ENCODE measurements around the gene RIPOR2.
"Not testable (repeated sequence)": the region's sequence is repeated elsewhere in the genome, so short reads cannot be mapped to it uniquely, and the experiment has no call there.

The RIPOR2 gene

DNA sequence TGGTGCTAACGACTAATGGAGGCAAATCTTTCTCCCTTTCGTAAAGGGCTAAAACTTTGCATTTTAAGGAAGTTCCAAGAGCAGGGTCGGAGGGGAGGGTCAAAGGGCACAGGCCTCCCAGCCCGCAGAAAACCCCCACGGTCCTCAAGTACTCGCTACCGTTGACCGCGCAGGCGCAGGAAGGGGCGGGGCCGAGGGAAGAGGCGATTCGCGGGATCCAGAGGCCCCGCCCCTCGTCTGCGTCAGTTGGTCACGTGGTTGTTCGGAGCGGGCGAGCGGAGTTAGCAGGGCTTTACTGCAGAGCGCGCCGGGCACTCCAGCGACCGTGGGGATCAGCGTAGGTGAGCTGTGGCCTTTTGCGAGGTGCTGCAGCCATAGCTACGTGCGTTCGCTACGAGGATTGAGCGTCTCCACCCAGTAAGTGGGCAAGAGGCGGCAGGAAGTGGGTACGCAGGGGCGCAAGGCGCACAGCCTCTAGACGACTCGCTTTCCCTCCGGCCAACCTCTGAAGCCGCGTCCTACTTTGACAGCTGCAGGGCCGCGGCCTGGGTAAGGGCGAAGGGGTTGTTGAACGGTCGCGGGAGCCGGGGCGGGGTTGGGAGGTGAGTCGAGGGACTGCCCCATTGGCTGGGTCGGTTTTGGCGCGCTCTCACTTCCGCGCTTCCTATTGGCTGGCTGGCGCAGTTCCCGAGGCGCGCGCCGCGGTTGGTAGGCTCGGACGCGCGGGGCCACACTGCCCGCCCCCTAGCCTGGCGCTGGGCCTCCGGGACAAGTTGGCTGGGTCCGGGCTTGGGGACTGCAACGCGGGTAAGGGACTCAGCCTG, 160.9 kb downstream of the RIPOR2 start, which contains the start of gene GMNN:
Gene GMNN (plus strand): TSS at position 242 of the 824 bp plus-strand sequence. CDS start 2,310 bp downstream, outside the sequence.
- Histone ChIP-seq H3K36me3 (ENCODE audit: control insufficient read depth in 4 of 4, insufficient read depth in 4 of 4, low read length in 3 of 4) (peaks cover 0 to 14% (median 3%) of the 10 kb centered on the region in 4 experiments), H3K4me1 (ENCODE audit: control extremely low read depth in 1 of 4, control insufficient read depth in 4 of 4, insufficient read depth in 4 of 4, low read length in 3 of 4) (peaks cover 7 to 36% (median 21%) of the 10 kb centered on the region in 4 experiments), H3K4me3 (ENCODE audit: control insufficient read depth in 1 of 7, extremely low read depth in 1 of 7, insufficient read depth in 4 of 7, low read depth in 2 of 7, low read length in 6 of 7) (peak within 1 kb of the TSS; percentile 94 to 100 (median 100)), H3K27ac (ENCODE audit: insufficient read depth in 1 of 2, low read depth in 1 of 2, low read length in 2 of 2, poor library complexity in 1 of 2, severe bottlenecking in 2 of 2) (peak within 1 kb of the TSS; percentile 74 to 91), H3K27me3 (replicated peaks in 2 of 5; ENCODE audit: control insufficient read depth in 4 of 5, insufficient read depth in 5 of 5, low read length in 4 of 5) (no peaks in the 10 kb centered on the region), H3K9me3 (ENCODE audit: control extremely low read depth in 1 of 5, control insufficient read depth in 4 of 5, insufficient read depth in 2 of 5, low read depth in 1 of 5, low read length in 4 of 5) (no peaks in the 10 kb centered on the region)
- WGBS (ENCODE audit: insufficient coverage), result under 1% methylated on average over 57 of the region's 75 CpGs
- CTCF ChIA-PET, result interaction anchor here (1.2 to 1.7 kb wide), 3 partner anchors 15 to 48 kb away, joined by 3 to 4 read pairs (median 3); no protein-coding TSS in a partner anchor
- DNase-seq, result peak; percentile 95 to 97 (median 96)
- POLR2A ChIA-PET, result interaction anchor here (0.7 kb wide), 1 partner anchor 56 kb away, joined by 3 read pairs; the partner anchor contains the start of gene C6orf62

DNA sequence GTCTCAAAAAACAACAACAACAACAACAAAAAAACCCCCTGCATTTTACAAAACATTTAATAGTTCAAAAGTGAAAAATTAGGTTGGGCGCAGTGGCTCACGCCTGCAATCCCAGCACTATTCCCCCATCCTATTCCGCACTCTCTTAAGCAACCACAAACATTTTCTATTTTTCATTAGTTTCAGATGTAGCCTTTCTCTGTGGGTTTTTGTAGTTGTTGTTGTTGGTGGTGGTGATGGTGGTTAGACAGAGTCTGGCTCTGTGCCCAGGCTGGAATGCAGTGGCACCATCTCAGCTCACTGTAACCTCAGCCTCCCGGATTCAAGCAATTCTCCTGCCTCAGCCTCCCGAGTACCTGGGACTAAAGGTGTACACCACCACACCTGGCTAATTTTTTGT, 167.4 kb downstream of the RIPOR2 start:
- DNase-seq, result peak in 2 of 3 donors; percentile 29
- Histone ChIP-seq H3K4me1 (ENCODE audit: control extremely low read depth in 1 of 4, control insufficient read depth in 4 of 4, insufficient read depth in 4 of 4, low read length in 3 of 4) (no peaks in the 10 kb centered on the region), H3K9me3 (ENCODE audit: control extremely low read depth in 1 of 5, control insufficient read depth in 4 of 5, insufficient read depth in 2 of 5, low read depth in 1 of 5, low read length in 4 of 5) (no peaks in the 10 kb centered on the region), H3K4me3 (ENCODE audit: control insufficient read depth in 1 of 7, extremely low read depth in 1 of 7, insufficient read depth in 4 of 7, low read depth in 2 of 7, low read length in 6 of 7) (no peak overlapping the region), H3K27ac (ENCODE audit: insufficient read depth in 1 of 2, low read depth in 1 of 2, low read length in 2 of 2, poor library complexity in 1 of 2, severe bottlenecking in 2 of 2) (no peak overlapping the region), H3K27me3 (replicated peaks in 2 of 5; ENCODE audit: control insufficient read depth in 4 of 5, insufficient read depth in 5 of 5, low read length in 4 of 5) (no peaks in the 10 kb centered on the region), H3K36me3 (ENCODE audit: control insufficient read depth in 4 of 4, insufficient read depth in 4 of 4, low read length in 3 of 4) (no peaks in the 10 kb centered on the region)
- 100% methylated on average over 2 of the region's 5 CpGs for WGBS (ENCODE audit: insufficient coverage)
- ChIA-PET POLR2A (no interaction called here), CTCF (interaction anchor here (1.6 kb wide), 1 partner anchor 25 kb away, joined by 4 read pairs; no protein-coding TSS in a partner anchor)

DNA sequence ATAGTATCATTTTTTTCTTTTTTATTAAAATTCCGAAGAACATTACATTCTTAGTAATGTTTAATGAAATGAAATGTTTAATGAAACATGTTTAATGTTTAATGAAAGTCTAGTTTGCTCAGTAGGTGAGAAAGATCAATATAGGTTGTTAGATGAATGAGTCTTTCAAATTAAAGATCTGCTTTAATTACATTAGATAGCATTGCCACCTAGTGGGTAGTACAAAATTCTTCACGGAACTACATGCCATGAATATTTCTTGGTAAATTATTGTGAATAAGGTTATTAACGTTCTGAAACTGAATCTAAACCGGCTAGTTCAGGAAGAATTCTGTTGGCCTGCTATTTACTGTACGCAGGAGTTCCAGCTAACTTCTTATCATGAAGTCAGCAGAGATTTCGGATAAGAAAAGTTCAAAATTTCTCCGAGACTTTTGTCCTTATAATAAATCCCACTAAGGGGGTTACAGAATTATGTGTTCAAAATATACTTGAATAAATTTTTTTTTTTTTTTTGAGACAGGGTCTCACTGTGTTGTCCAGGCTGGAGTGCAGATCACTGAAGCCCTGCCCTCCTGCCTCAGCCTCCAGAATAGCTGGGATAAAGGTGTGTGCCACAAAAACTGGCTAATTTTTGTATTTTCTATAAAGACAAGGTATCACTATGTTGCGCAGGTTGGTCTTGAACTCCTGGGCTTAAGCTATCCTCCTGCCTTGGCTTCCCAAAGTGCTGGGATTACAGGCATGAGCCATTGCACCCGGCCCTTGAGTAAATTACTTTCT, 168.9 kb downstream of the RIPOR2 start:
- POLR2A ChIA-PET, result no interaction called here
- H3K9me3 ChIP-seq (ENCODE audit: control extremely low read depth in 1 of 5, control insufficient read depth in 4 of 5, insufficient read depth in 2 of 5, low read depth in 1 of 5, low read length in 4 of 5), result no peaks in the 10 kb centered on the region
- H3K4me1 ChIP-seq (ENCODE audit: control extremely low read depth in 1 of 4, control insufficient read depth in 4 of 4, insufficient read depth in 4 of 4, low read length in 3 of 4), result no peaks in the 10 kb centered on the region
- peak; percentile 50 to 65 (median 63) for DNase-seq
- H3K4me3 ChIP-seq (ENCODE audit: control insufficient read depth in 1 of 7, extremely low read depth in 1 of 7, insufficient read depth in 4 of 7, low read depth in 2 of 7, low read length in 6 of 7), result no peak overlapping the region
- no peak overlapping the region for H3K27ac ChIP-seq (ENCODE audit: insufficient read depth in 1 of 2, low read depth in 1 of 2, low read length in 2 of 2, poor library complexity in 1 of 2, severe bottlenecking in 2 of 2)
- CTCF ChIA-PET, result interaction anchor here (0.8 to 2.8 kb wide), 11 partner anchors 8 to 220 kb away, joined by 3 to 10 read pairs (median 3); no protein-coding TSS in a partner anchor
- 34% methylated on average over 4 of the region's 9 CpGs for WGBS (ENCODE audit: insufficient coverage)
- no peaks in the 10 kb centered on the region for H3K27me3 ChIP-seq (replicated peaks in 2 of 5; ENCODE audit: control insufficient read depth in 4 of 5, insufficient read depth in 5 of 5, low read length in 4 of 5)
- no peaks in the 10 kb centered on the region for H3K36me3 ChIP-seq (ENCODE audit: control insufficient read depth in 4 of 4, insufficient read depth in 4 of 4, low read length in 3 of 4)

DNA sequence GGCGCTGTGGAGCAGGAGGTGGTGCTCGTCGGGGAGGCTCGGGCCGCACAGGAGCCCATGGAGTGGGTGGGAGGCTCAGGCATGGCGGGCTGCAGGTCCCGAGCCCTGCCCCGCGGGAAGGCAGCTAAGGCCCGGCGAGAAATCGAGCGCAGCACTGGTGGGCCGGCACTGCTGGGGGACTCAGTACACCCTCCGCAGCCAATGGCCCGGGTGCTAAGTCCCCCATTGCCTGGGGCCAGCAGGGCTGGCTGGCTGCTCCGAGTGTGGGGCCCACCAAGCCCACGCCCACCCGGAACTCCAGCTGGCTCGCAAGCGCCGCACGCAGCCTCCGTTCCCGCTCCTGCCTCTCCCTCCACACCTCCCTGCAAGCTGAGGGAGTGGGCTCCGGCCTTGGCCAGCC, 169.8 kb downstream of the RIPOR2 start:
- H3K36me3 ChIP-seq (ENCODE audit: control insufficient read depth in 4 of 4, insufficient read depth in 4 of 4, low read length in 3 of 4); H3K9me3 ChIP-seq (ENCODE audit: control extremely low read depth in 1 of 5, control insufficient read depth in 4 of 5, insufficient read depth in 2 of 5, low read depth in 1 of 5, low read length in 4 of 5); H3K27ac ChIP-seq (ENCODE audit: insufficient read depth in 1 of 2, low read depth in 1 of 2, low read length in 2 of 2, poor library complexity in 1 of 2, severe bottlenecking in 2 of 2); H3K27me3 ChIP-seq (replicated peaks in 2 of 5; ENCODE audit: control insufficient read depth in 4 of 5, insufficient read depth in 5 of 5, low read length in 4 of 5); H3K4me3 ChIP-seq (ENCODE audit: control insufficient read depth in 1 of 7, extremely low read depth in 1 of 7, insufficient read depth in 4 of 7, low read depth in 2 of 7, low read length in 6 of 7); POLR2A ChIA-PET; DNase-seq; H3K4me1 ChIP-seq (ENCODE audit: control extremely low read depth in 1 of 4, control insufficient read depth in 4 of 4, insufficient read depth in 4 of 4, low read length in 3 of 4): not testable (repeated sequence)
- CTCF ChIA-PET, result interaction anchor here (1.0 to 2.8 kb wide), 7 partner anchors 21 to 219 kb away, joined by 3 to 10 read pairs (median 6); no protein-coding TSS in a partner anchor
- 95% methylated on average over 4 of the region's 26 CpGs for WGBS (ENCODE audit: insufficient coverage)

DNA sequence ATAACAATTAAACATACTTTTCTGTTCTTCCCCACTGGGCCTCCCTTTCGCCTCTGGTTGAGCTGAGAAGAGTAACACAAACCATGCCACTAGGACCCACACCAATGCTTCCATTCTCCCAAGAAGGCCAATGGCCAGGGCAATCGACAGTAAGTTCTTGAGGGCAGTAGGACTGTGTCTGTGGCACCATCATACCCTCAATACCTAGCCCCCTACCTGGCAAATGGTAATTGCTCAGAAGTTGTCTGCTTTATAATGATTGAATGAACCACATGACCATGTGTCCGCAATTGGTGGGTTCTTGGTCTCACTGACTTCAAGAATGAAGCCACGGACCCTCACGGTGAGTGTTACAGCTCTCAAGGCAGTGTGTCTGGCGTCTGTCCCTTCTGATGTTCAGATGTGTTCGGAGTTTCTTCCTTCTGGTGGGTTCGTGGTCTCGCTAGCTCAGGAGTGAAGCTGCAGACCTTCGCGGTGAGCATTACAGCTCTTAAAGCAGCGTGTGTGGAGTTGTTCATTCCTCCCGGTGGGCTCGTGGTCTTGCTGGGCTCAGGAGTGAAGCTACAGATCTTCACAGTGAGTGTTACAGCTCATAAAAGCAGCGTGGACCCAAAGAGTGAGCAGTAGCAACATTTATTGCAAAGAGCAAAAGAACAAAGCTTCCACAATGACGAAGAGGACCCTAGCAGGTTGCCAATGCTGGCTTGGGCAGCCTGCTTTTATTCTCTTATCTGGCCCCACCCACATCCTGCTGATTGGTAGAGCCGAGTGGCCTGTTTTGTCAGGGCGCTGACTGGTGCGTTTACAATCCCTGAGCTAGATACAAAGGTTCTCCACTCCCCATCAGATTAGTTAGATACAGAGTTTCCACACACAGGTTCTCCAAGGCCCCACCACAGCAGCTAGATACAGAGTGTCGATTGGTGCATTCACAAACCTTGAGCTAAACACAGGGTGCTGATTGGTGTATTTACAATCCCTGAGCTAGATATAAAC, 170.6 kb downstream of the RIPOR2 start:
- not testable (repeated sequence) for H3K4me3 ChIP-seq (ENCODE audit: control insufficient read depth in 1 of 7, extremely low read depth in 1 of 7, insufficient read depth in 4 of 7, low read depth in 2 of 7, low read length in 6 of 7); H3K4me1 ChIP-seq (ENCODE audit: control extremely low read depth in 1 of 4, control insufficient read depth in 4 of 4, insufficient read depth in 4 of 4, low read length in 3 of 4); DNase-seq; H3K9me3 ChIP-seq (ENCODE audit: control extremely low read depth in 1 of 5, control insufficient read depth in 4 of 5, insufficient read depth in 2 of 5, low read depth in 1 of 5, low read length in 4 of 5); H3K27me3 ChIP-seq (replicated peaks in 2 of 5; ENCODE audit: control insufficient read depth in 4 of 5, insufficient read depth in 5 of 5, low read length in 4 of 5); H3K27ac ChIP-seq (ENCODE audit: insufficient read depth in 1 of 2, low read depth in 1 of 2, low read length in 2 of 2, poor library complexity in 1 of 2, severe bottlenecking in 2 of 2); H3K36me3 ChIP-seq (ENCODE audit: control insufficient read depth in 4 of 4, insufficient read depth in 4 of 4, low read length in 3 of 4)
- WGBS (ENCODE audit: insufficient coverage), result 96% methylated on average over 14 of the region's 20 CpGs
- CTCF ChIA-PET, result interaction anchor here (0.8 to 2.8 kb wide), 5 partner anchors 20 to 184 kb away, joined by 3 to 9 read pairs (median 4); no protein-coding TSS in a partner anchor
- POLR2A ChIA-PET, result interaction anchor here (0.6 kb wide), 1 partner anchor 214 kb away, joined by 7 read pairs; no protein-coding TSS in a partner anchor

DNA sequence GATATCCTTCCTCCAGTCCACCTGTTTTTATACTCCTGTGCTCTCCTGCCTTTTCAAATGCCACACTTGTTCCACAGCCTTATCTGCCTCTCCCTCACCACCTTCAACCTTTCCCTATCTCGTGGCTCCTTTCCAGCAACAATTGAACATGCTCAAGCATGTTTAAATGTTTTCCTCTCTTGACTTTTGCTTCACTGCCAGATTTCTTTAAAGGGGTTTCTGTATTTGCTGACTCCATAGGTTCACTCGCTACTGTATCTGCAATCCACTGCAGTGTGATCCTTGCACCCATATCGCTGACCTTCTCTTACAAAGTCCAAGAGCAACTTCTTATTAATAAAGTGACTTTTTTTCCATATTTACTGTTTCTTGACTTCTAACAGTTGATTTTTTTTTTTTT, 172.2 kb downstream of the RIPOR2 start:
- H3K9me3 ChIP-seq (ENCODE audit: control extremely low read depth in 1 of 5, control insufficient read depth in 4 of 5, insufficient read depth in 2 of 5, low read depth in 1 of 5, low read length in 4 of 5), result no peaks in the 10 kb centered on the region
- no peak overlapping the region for H3K27ac ChIP-seq (ENCODE audit: insufficient read depth in 1 of 2, low read depth in 1 of 2, low read length in 2 of 2, poor library complexity in 1 of 2, severe bottlenecking in 2 of 2)
- WGBS (ENCODE audit: insufficient coverage), result 83% methylated on average over 1 of the region's 3 CpGs
- no peak for DNase-seq
- no peaks in the 10 kb centered on the region for H3K27me3 ChIP-seq (replicated peaks in 2 of 5; ENCODE audit: control insufficient read depth in 4 of 5, insufficient read depth in 5 of 5, low read length in 4 of 5)
- POLR2A ChIA-PET, result no interaction called here
- CTCF ChIA-PET, result interaction anchor here (0.9 kb wide), 1 partner anchor 13 kb away, joined by 4 read pairs; no protein-coding TSS in a partner anchor
- no peaks in the 10 kb centered on the region for H3K36me3 ChIP-seq (ENCODE audit: control insufficient read depth in 4 of 4, insufficient read depth in 4 of 4, low read length in 3 of 4)
- no peaks in the 10 kb centered on the region for H3K4me1 ChIP-seq (ENCODE audit: control extremely low read depth in 1 of 4, control insufficient read depth in 4 of 4, insufficient read depth in 4 of 4, low read length in 3 of 4)
- H3K4me3 ChIP-seq (ENCODE audit: control insufficient read depth in 1 of 7, extremely low read depth in 1 of 7, insufficient read depth in 4 of 7, low read depth in 2 of 7, low read length in 6 of 7), result no peak overlapping the region

Measured in common myeloid progenitor, CD34-positive (primary cell).